ENCODE measurements around the gene TRPC4.

- TF ChIP-seq EP300 (IDR thresholded peaks at IDR 0.05) (no peak), CTCF (IDR thresholded peaks at IDR 0.05) (no peak), POLR2A (IDR thresholded peaks at IDR 0.05; ENCODE audit: low read length) (no peak), ZFP36 (IDR thresholded peaks at IDR 0.05; ENCODE audit: borderline replicate concordance, partially characterized antibody) (no peak), POLR2AphosphoS2 (conservative IDR thresholded peaks at IDR 0.05; ENCODE audit: low read length) (no peak), KDM1A (IDR thresholded peaks at IDR 0.05; ENCODE audit: low read depth) (no peak), MAX (IDR thresholded peaks at IDR 0.05) (no peak), HMGXB4 (CRISPR knock-in tag; IDR thresholded peaks at IDR 0.05; ENCODE audit: borderline replicate concordance) (no peak), HDAC2 (IDR thresholded peaks at IDR 0.05) (no peak), CEBPB (IDR thresholded peaks at IDR 0.05) (no peak), HOXA7 (CRISPR knock-in tag; IDR thresholded peaks at IDR 0.05) (no peak)
Measured at GRCh38 chr13:37878921-37879320, 9.3 kb upstream of the TRPC4 start.

All from A549 (cell line).